MCF 10A (cell line): Measurements from ENCODE around the gene BRSK1. TPM values are rescaled to one million over a fixed set of nuclear protein-coding genes. Genes with fewer than 3 reads are reported as not detected.
A peak's percentile ranks its signal among the peaks of the same experiment; 100 is the strongest.

Experiments
- BruUV-seq: library from RNA; stranded (reverse); fragments of 400-500 nt; replicated peaks from 2 replicates; lab custom pipeline; 2021; lab: Mats Ljungman, UMichigan
- CTCF ChIA-PET: fragments of 300-600 bp; sonication (Branson Sonifier 250); formaldehyde crosslinking; extraction: SDS; loops from one replicate; lab custom pipeline; 2021; ENCODE audit warnings: antibody characterized with exemption, inconsistent platforms; lab: Yijun Ruan, JAX
- POLR2A ChIA-PET: fragments of 300-600, 350-650 bp; sonication (Branson Sonifier 250); formaldehyde crosslinking; extraction: SDS; loops from one replicate; lab custom pipeline; 2020; ENCODE audit warnings: antibody characterized with exemption, inconsistent platforms; lab: Yijun Ruan, JAX
- DNase-seq: peaks from one replicate; pipeline ENCODE4 v3.0.0-alpha.2; 2018; ENCODE audit not compliant: unreplicated experiment
- H3K27ac Mint-ChIP-seq: one replicate; pipeline ENCODE4 v1.8.0; 2022; ENCODE audit warnings: mild to moderate bottlenecking, low read depth, mixed read lengths; ENCODE audit not compliant: unreplicated experiment
- H3K27me3 Mint-ChIP-seq: one replicate; pipeline ENCODE4 v1.8.0; 2022; ENCODE audit warnings: mixed read lengths; ENCODE audit not compliant: insufficient read depth, unreplicated experiment
- H3K36me3 Mint-ChIP-seq: one replicate; pipeline ENCODE4 v1.8.0; 2022; ENCODE audit warnings: mild to moderate bottlenecking, moderate library complexity, mixed read lengths; ENCODE audit not compliant: insufficient read depth, unreplicated experiment
- H3K4me1 Mint-ChIP-seq: one replicate; pipeline ENCODE4 v1.8.0; 2022; ENCODE audit warnings: mixed read lengths; ENCODE audit not compliant: insufficient read depth, unreplicated experiment
- H3K4me3 Mint-ChIP-seq: one replicate; pipeline ENCODE4 v1.8.0; 2022; ENCODE audit warnings: mild to moderate bottlenecking, moderate library complexity, mixed read lengths; ENCODE audit not compliant: unreplicated experiment
- H3K9me3 Mint-ChIP-seq: one replicate; pipeline ENCODE4 v1.8.0; 2022; ENCODE audit warnings: mixed read lengths; ENCODE audit not compliant: unreplicated experiment
- CTCF ChIP-seq: fragments of 200-600 bp; IDR thresholded peaks from one replicate; pipeline ENCODE4 v1.8.0; 2022; ENCODE audit warnings: antibody characterized with exemption, mild to moderate bottlenecking; ENCODE audit not compliant: unreplicated experiment
- intact Hi-C: fragments of 100-400 bp; cut with micrococcal nuclease; formaldehyde crosslinking; loops from 2 replicates; pipeline ENCODE4 v1.14.1; 2022
- total RNA-seq: library from RNA; stranded (reverse); gene quantifications from 2 replicates; pipeline ENCODE4 v1.2.3, GENCODE V29; 2022

Gene BRSK1
- total RNA-seq, 1 experiment from 2014 or later: 5.1 TPM

GRCh38 chr19:55257461-55258420, 26.1 kb upstream of the BRSK1 start:
- no TSS peak for BruUV-seq
- Mint-ChIP-seq H3K4me3 (peak overlapping the region; percentile 88), H3K9me3 (no peaks in the 10 kb centered on the region), H3K27ac (peak overlapping the region; percentile 92), H3K4me1 (peaks cover 35% of the 10 kb centered on the region), H3K36me3 (peaks cover 34% of the 10 kb centered on the region), H3K27me3 (no peaks in the 10 kb centered on the region)
- CTCF ChIA-PET: interaction anchor here (0.7 to 1.6 kb wide), 7 partner anchors 10 to 117 kb away, joined by 3 to 9 read pairs (median 4); partner anchors contain the start of gene DNAAF3
- DNase-seq: peak; percentile 14
- POLR2A ChIA-PET: interaction anchor here (0.7 to 3.3 kb wide), 14 partner anchors 10 to 142 kb away, joined by 3 to 16 read pairs (median 3); partner anchors contain the start of genes HSPBP1 and KMT5C
- intact Hi-C loops: loop anchor here (5.0 kb wide), 1 partner anchor 90 kb away; the partner anchor contains the start of gene DNAAF3
- TF ChIP-seq CTCF: no peak

GRCh38 chr19:55258476-55258827, 25.3 kb upstream of the BRSK1 start:
- POLR2A ChIA-PET: interaction anchor here (0.7 to 3.3 kb wide), 20 partner anchors 13 to 149 kb away, joined by 3 to 52 read pairs (median 8); partner anchors contain the start of genes BRSK1, DNAAF3, HSPBP1 and KMT5C
- no peaks in the 10 kb centered on the region for H3K27me3 Mint-ChIP-seq
- no peak for DNase-seq
- CTCF ChIA-PET: interaction anchor here (1.0 to 1.8 kb wide), 5 partner anchors 10 to 93 kb away, joined by 4 to 9 read pairs (median 4); partner anchors contain the start of gene DNAAF3
- no TSS peak for BruUV-seq
- peak overlapping the region; percentile 88 for H3K4me3 Mint-ChIP-seq
- H3K4me1 Mint-ChIP-seq: peaks cover 35% of the 10 kb centered on the region
- H3K36me3 Mint-ChIP-seq: peaks cover 38% of the 10 kb centered on the region
- peak overlapping the region; percentile 92 for H3K27ac Mint-ChIP-seq
- no peaks in the 10 kb centered on the region for H3K9me3 Mint-ChIP-seq
- TF ChIP-seq CTCF: no peak
- intact Hi-C loops: loop anchor here (5.0 kb wide), 1 partner anchor 91 kb away; the partner anchor contains the start of gene DNAAF3

GRCh38 chr19:55258828-55259539, 24.8 kb upstream of the BRSK1 start, which contains the start of gene PPP6R1:
PPP6R1 (minus strand) TSS chr19:55259017; CDS start chr19:55247103, 11,914 bp downstream.
- intact Hi-C loops: loop anchor here (1.0 to 5.0 kb wide), 3 partner anchors 43 to 340 kb away; partner anchors contain the start of genes DNAAF3 and FIZ1
- Mint-ChIP-seq H3K27me3 (no peaks in the 10 kb centered on the region), H3K4me1 (peaks cover 34% of the 10 kb centered on the region), H3K4me3 (peak within 1 kb of the TSS; percentile 88), H3K9me3 (no peaks in the 10 kb centered on the region), H3K27ac (peak within 1 kb of the TSS; percentile 92), H3K36me3 (peaks cover 38% of the 10 kb centered on the region)
- TF ChIP-seq CTCF: no peak
- CTCF ChIA-PET: interaction anchor here (0.6 to 1.9 kb wide), 7 partner anchors 21 to 245 kb away, joined by 3 to 6 read pairs (median 4); partner anchors contain the start of gene DNAAF3
- POLR2A ChIA-PET: interaction anchor here (0.5 to 2.1 kb wide), 40 partner anchors 9 to 395 kb away, joined by 3 to 52 read pairs (median 5); partner anchors contain the start of genes BRSK1, DNAAF3, FIZ1 and HSPBP1
- BruUV-seq: no TSS peak
- DNase-seq: peak; percentile 99
